K562 (cell line): ENCODE results near the gene ITPK1. TPM values are rescaled to one million over a fixed set of nuclear protein-coding genes. Genes with fewer than 3 reads are reported as not detected.

Experiments used
- ATAC-seq: fragments of 200-7000 bp; cut with Tn5 transposase; 3 replicates; pipeline ENCODE4 v1.9.1; 2020; ENCODE audit warnings: moderate library complexity
- BruUV-seq: library from RNA; stranded (reverse); fragments of 400-500 nt; replicated peaks from 2 replicates; lab custom pipeline; 2021; lab: Mats Ljungman, UMichigan
- CTCF ChIA-PET: fragments of 300-600 bp; formaldehyde crosslinking; extraction: SDS; loops from one replicate; lab custom pipeline; 2021; ENCODE audit warnings: low intra/inter-chr PET ratio; lab: Yijun Ruan, JAX
- POLR2A ChIA-PET: fragments of 300-600, 350-650 bp; sonication (Branson Sonifier 250); formaldehyde crosslinking; extraction: SDS; loops from one replicate; lab custom pipeline; 2021; ENCODE audit warnings: antibody characterized with exemption, inconsistent platforms; lab: Yijun Ruan, JAX
- DNase-seq, 4 experiments: peaks; one replicate each; pipeline versions ENCODE4 v3.0.0 to v3.0.0-alpha.2; 2011 to 2018; ENCODE audit warnings: low spot score in 3 of 4, mixed read lengths in 3 of 4; ENCODE audit errors: extremely low read depth in 1 of 4
- FAIRE-seq: peaks from 2 replicates; lab custom pipeline; 2011; peaks lifted over from hg19 to GRCh38; lab: Jason Lieb, UNC
- H2AFZ ChIP-seq: 2 replicates; pipeline ENCODE4 v1.6.0; 2011; ENCODE audit warnings: low read depth, low read length, control low read depth, inconsistent platforms
- H3K27ac ChIP-seq: fragments of 200-600 bp; 3 replicates; pipeline ENCODE4 v1.8.0; 2011; ENCODE audit warnings: low read depth, mild to moderate bottlenecking, control low read depth, inconsistent platforms, low read length, moderate library complexity, mixed read lengths; ENCODE audit errors: extremely low read depth
- H3K27me3 ChIP-seq, 2 experiments: fragments of 300-600 bp in 1 of 2; 2 replicates in 1 of 2; 3 replicates in 1 of 2; pipeline versions ENCODE4 v1.6.0 to v1.8.0; 2011; ENCODE audit warnings: inconsistent platforms in 2 of 2, low read length in 2 of 2, mild to moderate bottlenecking in 1 of 2, mixed read lengths in 1 of 2, moderate library complexity in 1 of 2; ENCODE audit not compliant: control insufficient read depth in 2 of 2, insufficient read depth in 2 of 2
- H3K36me3 ChIP-seq: fragments of 300-600 bp; 3 replicates; pipeline ENCODE4 v1.8.0; 2011; ENCODE audit warnings: mild to moderate bottlenecking, low read length, inconsistent platforms; ENCODE audit not compliant: control insufficient read depth, insufficient read depth
- H3K4me1 ChIP-seq, 2 experiments: fragments of 200-600 bp in 1 of 2; replicated peaks in 1 of 2; 2 replicates in 1 of 2; 3 replicates in 1 of 2; pipeline versions ENCODE4 v1.5.1 to v1.8.0; 2011; ENCODE audit warnings: inconsistent platforms in 2 of 2, low read length in 2 of 2, mild to moderate bottlenecking in 1 of 2, mixed read lengths in 1 of 2, moderate library complexity in 1 of 2; ENCODE audit not compliant: control insufficient read depth in 2 of 2, insufficient read depth in 2 of 2
- H3K4me2 ChIP-seq: 2 replicates; pipeline ENCODE4 v1.6.1; 2011; ENCODE audit warnings: low read length, control low read depth, inconsistent platforms, mixed read lengths; ENCODE audit not compliant: insufficient read depth
- H3K4me3 ChIP-seq: fragments of 200-600 bp; sonication (generic), shearing (Covaris generic); 2 replicates; pipeline ENCODE4 v1.5.1; 2016; ENCODE audit warnings: control low read depth, inconsistent platforms
- H3K79me2 ChIP-seq: fragments of 200-600 bp; 3 replicates; pipeline ENCODE4 v1.8.0; 2011; ENCODE audit warnings: low read length, inconsistent platforms; ENCODE audit not compliant: control insufficient read depth, insufficient read depth
- H3K9ac ChIP-seq, 2 experiments: 2 replicates each; pipeline versions ENCODE4 v1.6.0 to v1.6.1; 2011; ENCODE audit warnings: low read depth in 2 of 2, low read length in 2 of 2, control low read depth in 1 of 2, inconsistent platforms in 1 of 2, mild to moderate bottlenecking in 1 of 2, mixed read lengths in 1 of 2; ENCODE audit not compliant: insufficient read depth in 1 of 2
- H3K9me1 ChIP-seq: one replicate; pipeline ENCODE4 v1.6.0; 2011; ENCODE audit warnings: inconsistent platforms, mild to moderate bottlenecking, low read length, moderate library complexity; ENCODE audit not compliant: control insufficient read depth, insufficient read depth
- H3K9me3 ChIP-seq: replicated peaks from 2 replicates; pipeline ENCODE4 v1.5.1; 2011; ENCODE audit warnings: low read depth, low read length, inconsistent platforms; ENCODE audit not compliant: control insufficient read depth, insufficient read depth
- H4K20me1 ChIP-seq: replicated peaks from 2 replicates; pipeline ENCODE4 v1.6.1; 2011; ENCODE audit warnings: low read length, inconsistent platforms, mixed read lengths; ENCODE audit not compliant: control insufficient read depth, insufficient read depth
- ESRRA ChIP-seq: fragments of 450-650 bp; IDR thresholded peaks from 2 replicates; pipeline ENCODE4 v1.6.1; 2014; ENCODE audit warnings: low read depth, mild to moderate bottlenecking, moderate library complexity, borderline replicate concordance
- NFXL1 ChIP-seq: fragments of 450-650 bp; formaldehyde crosslinking; IDR thresholded peaks from 2 replicates; pipeline ENCODE4 v1.4.0; 2021; ENCODE audit warnings: mild to moderate bottlenecking
- RAD21 ChIP-seq, 2 experiments: fragments of 250-450 bp in 1 of 2; fragments of 450-650 bp in 1 of 2; sonication (Bioruptor Pico) in 1 of 2; formaldehyde crosslinking in 1 of 2; IDR thresholded peaks in 1 of 2; conservative IDR thresholded peaks in 1 of 2; 2 replicates each; pipeline versions ENCODE4 v1.4.0 to v1.8.0; 2020 to 2022; ENCODE audit warnings: mild to moderate bottlenecking in 2 of 2, moderate library complexity in 1 of 2
- SMC3 ChIP-seq: conservative IDR thresholded peaks from 2 replicates; pipeline ENCODE4 v1.6.1; 2011; ENCODE audit warnings: low read depth, low read length, improper control_type of control experiment; ENCODE audit not compliant: insufficient read depth
- WGBS: fragments of 100-300 bp; shearing (Covaris generic); methylation state at CpG from one replicate; pipeline ENCODE4 v1.1.6; 2016; ENCODE audit warnings: low coverage, mixed read lengths; ENCODE audit not compliant: insufficient coverage; ENCODE audit errors: missing lambda C conversion rate; 5-methylcytosine and 5-hydroxymethylcytosine counted together
- in situ Hi-C: fragments of 300-500 bp; cut with MboI; formaldehyde crosslinking; loops from 4 replicates; pipeline ENCODE4 v1.15.0; 2018; ENCODE audit warnings: inconsistent platforms, mixed read lengths
- intact Hi-C: fragments of 100-400 bp; cut with micrococcal nuclease; formaldehyde crosslinking; loops from 2 replicates; pipeline ENCODE4 v1.14.2; 2022
- polyA plus RNA-seq, 8 experiments: library from polyadenylated mRNA; depleted of rRNA in 4 of 8; stranded (reverse) in 5 of 8; unstranded in 3 of 8; fragments of >200 nt; fragmentation: Nextera tagmentation in 2 of 8; fragmentation: Illumina TruSeq in 1 of 8; extraction: Ambion mirVana in 2 of 8; extraction: Trizol in 1 of 8; gene quantifications; 2 replicates each; pipeline versions ENCODE4 v1.2.1 to v1.2.3, GENCODE V29; 2011 to 2014; ENCODE audit warnings: inconsistent platforms in 1 of 8, missing spikeins in 1 of 8
- total RNA-seq, 7 experiments: library from RNA; depleted of rRNA in 6 of 7; stranded (reverse); fragments of >200 nt in 6 of 7; fragmentation: Illumina TruSeq in 2 of 7; extraction: Trizol in 2 of 7; gene quantifications; 2 replicates each; pipeline versions ENCODE4 v1.2.1 to v1.2.3, GENCODE V29; 2011 to 2021; ENCODE audit warnings: low replicate concordance in 1 of 7
- TF ChIP-seq, protein P1 (sequence below), 3 experiments: IDR thresholded peaks in 2 of 3; conservative IDR thresholded peaks in 1 of 3; 2 replicates each; pipeline ENCODE4 v1.5.1; 2011 to 2012; ENCODE audit warnings: low read length in 3 of 3, mild to moderate bottlenecking in 3 of 3, control low read depth in 2 of 3, improper control_type of control experiment in 1 of 3, inconsistent platforms in 1 of 3, low read depth in 1 of 3, mixed read lengths in 1 of 3, moderate library complexity in 1 of 3; ENCODE audit not compliant: insufficient read depth in 2 of 3
- TF ChIP-seq, protein P2 (sequence below): sonication (generic); formaldehyde crosslinking; IDR thresholded peaks from 2 replicates; pipeline ENCODE4 v1.8.0; 2022; ENCODE audit warnings: missing genetic modification reagents, mild to moderate bottlenecking, moderate library complexity, borderline replicate concordance
- TF ChIP-seq, protein P3 (sequence below), 2 experiments: fragments of 450-650 bp; formaldehyde crosslinking in 1 of 2; IDR thresholded peaks; 2 replicates each; pipeline versions ENCODE4 v1.4.0 to v1.6.1; 2014 to 2020; ENCODE audit warnings: mild to moderate bottlenecking in 2 of 2, borderline replicate concordance in 1 of 2, low read depth in 1 of 2

The ITPK1 gene
- total and polyA plus RNA-seq, 9 of the 15 experiments (the other 6 are each of a cell fraction or from before 2014, with no cell fraction given), result 1.2 to 39.2 (median 23.0) TPM

DNA sequence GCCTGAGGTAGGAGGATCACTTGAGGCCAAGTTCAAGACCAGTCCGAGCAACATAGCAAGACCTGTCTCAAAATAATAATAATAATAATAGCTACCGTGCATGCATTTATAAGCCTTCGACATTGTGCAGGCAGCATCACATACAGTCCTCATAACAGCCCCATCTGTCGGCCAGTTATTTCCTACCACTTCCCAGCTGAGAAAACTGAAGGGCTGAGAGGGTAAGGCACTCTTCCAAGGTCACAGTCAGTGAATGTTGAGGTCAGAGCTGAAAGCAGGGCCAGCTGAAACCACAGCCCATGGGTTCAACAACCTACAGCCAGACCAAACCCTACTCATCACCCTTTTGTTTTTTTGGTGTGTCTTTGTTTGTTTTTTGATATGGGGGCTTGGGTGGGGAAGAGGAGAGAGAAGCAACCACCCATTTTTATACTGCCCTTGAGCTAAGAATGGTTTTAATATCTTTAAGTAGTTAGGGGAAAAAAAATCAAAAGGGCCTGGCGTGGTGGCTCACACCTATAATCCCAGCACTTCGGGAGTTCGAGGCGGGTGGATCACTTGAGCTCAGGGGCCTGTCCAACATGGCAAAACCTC, 16.8 kb upstream of the ITPK1 start:
- DNase-seq, result peak in 2 of 4 experiments; percentile 13 to 41
- peak; percentile 90 for ATAC-seq
- Histone ChIP-seq H3K9ac (no peak overlapping the region), H3K9me1 (no peaks in the 10 kb centered on the region), H2AFZ (no peak overlapping the region), H4K20me1 (no peaks in the 10 kb centered on the region), H3K27ac (no peak overlapping the region), H3K4me2 (no peak overlapping the region), H3K79me2 (no peaks in the 10 kb centered on the region), H3K9me3 (no peaks in the 10 kb centered on the region), H3K4me3 (no peak overlapping the region), H3K4me1 (no peaks in the 10 kb centered on the region; a peak in 1 of 5 replicates), H3K36me3 (no peaks in the 10 kb centered on the region), H3K27me3 (peaks cover 0 to 10% of the 10 kb centered on the region in 2 experiments; a peak in 4 of 5 replicates)
- in situ Hi-C loops (no loop called here), intact Hi-C loops (loop anchor here (1.0 kb wide), 1 partner anchor 20 kb away; no protein-coding TSS in a partner anchor)
- peak; percentile 76 for FAIRE-seq
- no TSS peak for BruUV-seq
- WGBS, result 36% methylated on average over 6 of the region's 8 CpGs
- POLR2A ChIA-PET, result interaction anchor here (0.6 to 1.2 kb wide), 3 partner anchors 14 to 719 kb away, joined by 3 to 4 read pairs (median 3); no protein-coding TSS in a partner anchor
- TF ChIP-seq, protein P1, sequence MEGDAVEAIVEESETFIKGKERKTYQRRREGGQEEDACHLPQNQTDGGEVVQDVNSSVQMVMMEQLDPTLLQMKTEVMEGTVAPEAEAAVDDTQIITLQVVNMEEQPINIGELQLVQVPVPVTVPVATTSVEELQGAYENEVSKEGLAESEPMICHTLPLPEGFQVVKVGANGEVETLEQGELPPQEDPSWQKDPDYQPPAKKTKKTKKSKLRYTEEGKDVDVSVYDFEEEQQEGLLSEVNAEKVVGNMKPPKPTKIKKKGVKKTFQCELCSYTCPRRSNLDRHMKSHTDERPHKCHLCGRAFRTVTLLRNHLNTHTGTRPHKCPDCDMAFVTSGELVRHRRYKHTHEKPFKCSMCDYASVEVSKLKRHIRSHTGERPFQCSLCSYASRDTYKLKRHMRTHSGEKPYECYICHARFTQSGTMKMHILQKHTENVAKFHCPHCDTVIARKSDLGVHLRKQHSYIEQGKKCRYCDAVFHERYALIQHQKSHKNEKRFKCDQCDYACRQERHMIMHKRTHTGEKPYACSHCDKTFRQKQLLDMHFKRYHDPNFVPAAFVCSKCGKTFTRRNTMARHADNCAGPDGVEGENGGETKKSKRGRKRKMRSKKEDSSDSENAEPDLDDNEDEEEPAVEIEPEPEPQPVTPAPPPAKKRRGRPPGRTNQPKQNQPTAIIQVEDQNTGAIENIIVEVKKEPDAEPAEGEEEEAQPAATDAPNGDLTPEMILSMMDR (IDR thresholded peaks at IDR 0.05 in 2 of 3, conservative IDR thresholded peaks at IDR 0.05 in 1 of 3; ENCODE audit: insufficient read depth in 2 of 3, low read depth in 1 of 3, low read length in 3 of 3), result peak; percentile 43 to 52 (median 46); a peak in 5 of 6 replicates
- TF ChIP-seq SMC3 (0 out of 2 replicates have a peak, but pooled peaks have one; percentile 5), NFXL1 (CRISPR knock-in tag) (no peak), ESRRA (peak; percentile 93), RAD21 (CRISPR knock-in tag; conservative IDR thresholded peaks at IDR 0.05 in 1 of 2, IDR thresholded peaks at IDR 0.05 in 1 of 2) (peak in 1 of 2 experiments; percentile 44; a peak in 1 of 4 replicates)
- TF ChIP-seq, protein P2, sequence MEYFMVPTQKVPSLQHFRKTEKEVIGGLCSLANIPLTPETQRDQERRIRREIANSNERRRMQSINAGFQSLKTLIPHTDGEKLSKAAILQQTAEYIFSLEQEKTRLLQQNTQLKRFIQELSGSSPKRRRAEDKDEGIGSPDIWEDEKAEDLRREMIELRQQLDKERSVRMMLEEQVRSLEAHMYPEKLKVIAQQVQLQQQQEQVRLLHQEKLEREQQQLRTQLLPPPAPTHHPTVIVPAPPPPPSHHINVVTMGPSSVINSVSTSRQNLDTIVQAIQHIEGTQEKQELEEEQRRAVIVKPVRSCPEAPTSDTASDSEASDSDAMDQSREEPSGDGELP (CRISPR knock-in tag), result peak; percentile 23; the same call in 1 of the 2 replicates
- TF ChIP-seq, protein P3, sequence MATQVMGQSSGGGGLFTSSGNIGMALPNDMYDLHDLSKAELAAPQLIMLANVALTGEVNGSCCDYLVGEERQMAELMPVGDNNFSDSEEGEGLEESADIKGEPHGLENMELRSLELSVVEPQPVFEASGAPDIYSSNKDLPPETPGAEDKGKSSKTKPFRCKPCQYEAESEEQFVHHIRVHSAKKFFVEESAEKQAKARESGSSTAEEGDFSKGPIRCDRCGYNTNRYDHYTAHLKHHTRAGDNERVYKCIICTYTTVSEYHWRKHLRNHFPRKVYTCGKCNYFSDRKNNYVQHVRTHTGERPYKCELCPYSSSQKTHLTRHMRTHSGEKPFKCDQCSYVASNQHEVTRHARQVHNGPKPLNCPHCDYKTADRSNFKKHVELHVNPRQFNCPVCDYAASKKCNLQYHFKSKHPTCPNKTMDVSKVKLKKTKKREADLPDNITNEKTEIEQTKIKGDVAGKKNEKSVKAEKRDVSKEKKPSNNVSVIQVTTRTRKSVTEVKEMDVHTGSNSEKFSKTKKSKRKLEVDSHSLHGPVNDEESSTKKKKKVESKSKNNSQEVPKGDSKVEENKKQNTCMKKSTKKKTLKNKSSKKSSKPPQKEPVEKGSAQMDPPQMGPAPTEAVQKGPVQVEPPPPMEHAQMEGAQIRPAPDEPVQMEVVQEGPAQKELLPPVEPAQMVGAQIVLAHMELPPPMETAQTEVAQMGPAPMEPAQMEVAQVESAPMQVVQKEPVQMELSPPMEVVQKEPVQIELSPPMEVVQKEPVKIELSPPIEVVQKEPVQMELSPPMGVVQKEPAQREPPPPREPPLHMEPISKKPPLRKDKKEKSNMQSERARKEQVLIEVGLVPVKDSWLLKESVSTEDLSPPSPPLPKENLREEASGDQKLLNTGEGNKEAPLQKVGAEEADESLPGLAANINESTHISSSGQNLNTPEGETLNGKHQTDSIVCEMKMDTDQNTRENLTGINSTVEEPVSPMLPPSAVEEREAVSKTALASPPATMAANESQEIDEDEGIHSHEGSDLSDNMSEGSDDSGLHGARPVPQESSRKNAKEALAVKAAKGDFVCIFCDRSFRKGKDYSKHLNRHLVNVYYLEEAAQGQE (IDR thresholded peaks at IDR 0.05; ENCODE audit: borderline replicate concordance), result no peak
- TF ChIP-seq, protein P3 (CRISPR knock-in tag; IDR thresholded peaks at IDR 0.05; ENCODE audit: low read depth), result no peak
- CTCF ChIA-PET, result interaction anchor here (0.5 to 2.0 kb wide), 2 partner anchors 20 to 58 kb away, joined by 3 to 9 read pairs; no protein-coding TSS in a partner anchor
